Measurements from ENCODE around the gene DNAJB6.

The DNAJB6 gene

GRCh38 chr7:157373493-157373892 lies 36.7 kb downstream of the DNAJB6 start:
- Histone ChIP-seq H3K4me3 (ENCODE audit: low read length) (no peak overlapping the region), H3K27ac (ENCODE audit: low read length) (no peak overlapping the region), H3K9ac (ENCODE audit: low read length) (no peak overlapping the region), H3K36me3 (ENCODE audit: control insufficient read depth, low read depth, low read length) (peaks cover 67% of the 10 kb centered on the region), H3K9me3 (ENCODE audit: control insufficient read depth, low read depth, low read length) (no peaks in the 10 kb centered on the region), H3K4me1 (ENCODE audit: control insufficient read depth, low read depth, low read length) (no peaks in the 10 kb centered on the region), H3K27me3 (ENCODE audit: control insufficient read depth, insufficient read depth, low read length) (no peaks in the 10 kb centered on the region)

GRCh38 chr7:157375410-157375809 lies 38.6 kb downstream of the DNAJB6 start:
- Histone ChIP-seq H3K4me1 (ENCODE audit: control insufficient read depth, low read depth, low read length) (no peaks in the 10 kb centered on the region), H3K27ac (ENCODE audit: low read length) (no peak overlapping the region), H3K4me3 (ENCODE audit: low read length) (no peak overlapping the region), H3K27me3 (ENCODE audit: control insufficient read depth, insufficient read depth, low read length) (no peaks in the 10 kb centered on the region), H3K9me3 (ENCODE audit: control insufficient read depth, low read depth, low read length) (no peaks in the 10 kb centered on the region), H3K9ac (ENCODE audit: low read length) (no peak overlapping the region), H3K36me3 (ENCODE audit: control insufficient read depth, low read depth, low read length) (peaks cover 48% of the 10 kb centered on the region)

- Histone ChIP-seq H3K27me3 (ENCODE audit: control insufficient read depth, insufficient read depth, low read length) (no peaks in the 10 kb centered on the region), H3K4me3 (ENCODE audit: low read length) (no peak overlapping the region), H3K36me3 (ENCODE audit: control insufficient read depth, low read depth, low read length) (peaks cover 45% of the 10 kb centered on the region), H3K27ac (ENCODE audit: low read length) (no peak overlapping the region), H3K9ac (ENCODE audit: low read length) (no peak overlapping the region), H3K4me1 (ENCODE audit: control insufficient read depth, low read depth, low read length) (no peaks in the 10 kb centered on the region), H3K9me3 (ENCODE audit: control insufficient read depth, low read depth, low read length) (no peaks in the 10 kb centered on the region)
Measured at GRCh38 chr7:157377436-157378124, 40.8 kb downstream of the DNAJB6 start.

GRCh38 chr7:157378390-157378789 lies 41.6 kb downstream of the DNAJB6 start:
- no peak overlapping the region for H3K4me3 ChIP-seq (ENCODE audit: low read length)

GRCh38 chr7:157379493-157379892 lies 42.7 kb downstream of the DNAJB6 start:
- Histone ChIP-seq H3K9me3 (ENCODE audit: control insufficient read depth, low read depth, low read length) (no peaks in the 10 kb centered on the region), H3K9ac (ENCODE audit: low read length) (no peak overlapping the region), H3K4me3 (ENCODE audit: low read length) (no peak overlapping the region), H3K27ac (ENCODE audit: low read length) (no peak overlapping the region), H3K4me1 (ENCODE audit: control insufficient read depth, low read depth, low read length) (no peaks in the 10 kb centered on the region), H3K27me3 (ENCODE audit: control insufficient read depth, insufficient read depth, low read length) (no peaks in the 10 kb centered on the region), H3K36me3 (ENCODE audit: control insufficient read depth, low read depth, low read length) (peaks cover 48% of the 10 kb centered on the region)

More at GRCh38 chr7:157378390-157378789, 41.6 kb downstream of the DNAJB6 start:
- H3K27ac ChIP-seq (ENCODE audit: low read length): no peak overlapping the region
- H3K4me1 ChIP-seq (ENCODE audit: control insufficient read depth, low read depth, low read length): no peaks in the 10 kb centered on the region
- H3K36me3 ChIP-seq (ENCODE audit: control insufficient read depth, low read depth, low read length): peaks cover 45% of the 10 kb centered on the region
- H3K9ac ChIP-seq (ENCODE audit: low read length): no peak overlapping the region
- H3K9me3 ChIP-seq (ENCODE audit: control insufficient read depth, low read depth, low read length): no peaks in the 10 kb centered on the region
- no peaks in the 10 kb centered on the region for H3K27me3 ChIP-seq (ENCODE audit: control insufficient read depth, insufficient read depth, low read length)

GRCh38 chr7:157380416-157380815 lies 43.6 kb downstream of the DNAJB6 start:
- no peak overlapping the region for H3K4me3 ChIP-seq (ENCODE audit: low read length)
- H3K9me3 ChIP-seq (ENCODE audit: control insufficient read depth, low read depth, low read length): no peaks in the 10 kb centered on the region
- H3K4me1 ChIP-seq (ENCODE audit: control insufficient read depth, low read depth, low read length): no peaks in the 10 kb centered on the region
- peaks cover 54% of the 10 kb centered on the region for H3K36me3 ChIP-seq (ENCODE audit: control insufficient read depth, low read depth, low read length)
- H3K27ac ChIP-seq (ENCODE audit: low read length): no peak overlapping the region
- no peaks in the 10 kb centered on the region for H3K27me3 ChIP-seq (ENCODE audit: control insufficient read depth, insufficient read depth, low read length)
- H3K9ac ChIP-seq (ENCODE audit: low read length): no peak overlapping the region

GRCh38 chr7:157383868-157384267 lies 47.1 kb downstream of the DNAJB6 start:
- Histone ChIP-seq H3K9ac (ENCODE audit: low read length) (no peak overlapping the region), H3K27me3 (ENCODE audit: control insufficient read depth, insufficient read depth, low read length) (no peaks in the 10 kb centered on the region), H3K27ac (ENCODE audit: low read length) (no peak overlapping the region), H3K4me1 (ENCODE audit: control insufficient read depth, low read depth, low read length) (peaks cover 7% of the 10 kb centered on the region), H3K36me3 (ENCODE audit: control insufficient read depth, low read depth, low read length) (peaks cover 50% of the 10 kb centered on the region), H3K4me3 (ENCODE audit: low read length) (no peak overlapping the region), H3K9me3 (ENCODE audit: control insufficient read depth, low read depth, low read length) (no peaks in the 10 kb centered on the region)

- Histone ChIP-seq H3K4me1 (ENCODE audit: control insufficient read depth, low read depth, low read length) (peaks cover 7% of the 10 kb centered on the region), H3K4me3 (ENCODE audit: low read length) (no peak overlapping the region), H3K9me3 (ENCODE audit: control insufficient read depth, low read depth, low read length) (no peaks in the 10 kb centered on the region), H3K9ac (ENCODE audit: low read length) (no peak overlapping the region), H3K36me3 (ENCODE audit: control insufficient read depth, low read depth, low read length) (peaks cover 50% of the 10 kb centered on the region), H3K27ac (ENCODE audit: low read length) (no peak overlapping the region), H3K27me3 (ENCODE audit: control insufficient read depth, insufficient read depth, low read length) (no peaks in the 10 kb centered on the region)
Measured at GRCh38 chr7:157384301-157384700, 47.5 kb downstream of the DNAJB6 start.

GRCh38 chr7:157386979-157387800 lies 50.4 kb downstream of the DNAJB6 start:
- Histone ChIP-seq H3K27me3 (ENCODE audit: control insufficient read depth, insufficient read depth, low read length) (no peaks in the 10 kb centered on the region), H3K9ac (ENCODE audit: low read length) (peak overlapping the region; percentile 31), H3K27ac (ENCODE audit: low read length) (no peak overlapping the region), H3K9me3 (ENCODE audit: control insufficient read depth, low read depth, low read length) (no peaks in the 10 kb centered on the region), H3K36me3 (ENCODE audit: control insufficient read depth, low read depth, low read length) (peaks cover 58% of the 10 kb centered on the region), H3K4me3 (ENCODE audit: low read length) (no peak overlapping the region), H3K4me1 (ENCODE audit: control insufficient read depth, low read depth, low read length) (peaks cover 7% of the 10 kb centered on the region)

- Histone ChIP-seq H3K9me3 (ENCODE audit: control insufficient read depth, low read depth, low read length) (no peaks in the 10 kb centered on the region), H3K4me3 (ENCODE audit: low read length) (no peak overlapping the region), H3K27ac (ENCODE audit: low read length) (no peak overlapping the region), H3K36me3 (ENCODE audit: control insufficient read depth, low read depth, low read length) (peaks cover 51% of the 10 kb centered on the region), H3K9ac (ENCODE audit: low read length) (no peak overlapping the region), H3K27me3 (ENCODE audit: control insufficient read depth, insufficient read depth, low read length) (no peaks in the 10 kb centered on the region), H3K4me1 (ENCODE audit: control insufficient read depth, low read depth, low read length) (peaks cover 7% of the 10 kb centered on the region)
Measured at GRCh38 chr7:157388301-157388700, 51.5 kb downstream of the DNAJB6 start.

- Histone ChIP-seq H3K27ac (ENCODE audit: low read length) (no peak overlapping the region), H3K27me3 (ENCODE audit: control insufficient read depth, insufficient read depth, low read length) (no peaks in the 10 kb centered on the region), H3K9ac (ENCODE audit: low read length) (no peak overlapping the region), H3K4me3 (ENCODE audit: low read length) (no peak overlapping the region), H3K36me3 (ENCODE audit: control insufficient read depth, low read depth, low read length) (peaks cover 33% of the 10 kb centered on the region), H3K9me3 (ENCODE audit: control insufficient read depth, low read depth, low read length) (no peaks in the 10 kb centered on the region), H3K4me1 (ENCODE audit: control insufficient read depth, low read depth, low read length) (peaks cover 7% of the 10 kb centered on the region)
Measured at GRCh38 chr7:157389951-157390730, 53.3 kb downstream of the DNAJB6 start.

All from iPS-18a (cell line).